Measurements from ENCODE around the gene BICD1.

DNA sequence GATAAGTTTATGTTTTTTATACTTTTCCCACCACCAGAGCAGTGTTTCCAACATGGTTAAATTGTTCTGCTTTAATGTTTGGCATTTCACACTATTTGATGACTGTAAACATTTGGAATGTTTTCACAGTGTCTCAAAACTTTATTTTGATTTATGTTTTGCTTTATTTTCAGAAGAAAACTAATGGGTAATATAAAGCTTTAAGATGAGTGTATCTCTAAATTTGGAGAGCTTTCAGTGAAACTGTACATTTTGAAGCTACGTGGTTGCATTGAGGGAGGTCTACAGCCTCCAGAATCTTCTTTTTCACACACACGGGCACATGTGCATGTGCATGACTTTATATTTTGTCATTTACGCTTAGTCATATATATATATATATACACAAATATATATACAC, 10.7 kb downstream of the BICD1 start:
- TF ChIP-seq YY1 (IDR thresholded peaks at IDR 0.05; ENCODE audit: insufficient read depth, insufficient read length): no peak
- TF ChIP-seq ZNF274 (IDR thresholded peaks at IDR 0.05; ENCODE audit: low read depth, low read length): no peak

All from NT2/D1 (cell line).